ENCODE measurements around the gene FUOM.

FUOM gene

DNA sequence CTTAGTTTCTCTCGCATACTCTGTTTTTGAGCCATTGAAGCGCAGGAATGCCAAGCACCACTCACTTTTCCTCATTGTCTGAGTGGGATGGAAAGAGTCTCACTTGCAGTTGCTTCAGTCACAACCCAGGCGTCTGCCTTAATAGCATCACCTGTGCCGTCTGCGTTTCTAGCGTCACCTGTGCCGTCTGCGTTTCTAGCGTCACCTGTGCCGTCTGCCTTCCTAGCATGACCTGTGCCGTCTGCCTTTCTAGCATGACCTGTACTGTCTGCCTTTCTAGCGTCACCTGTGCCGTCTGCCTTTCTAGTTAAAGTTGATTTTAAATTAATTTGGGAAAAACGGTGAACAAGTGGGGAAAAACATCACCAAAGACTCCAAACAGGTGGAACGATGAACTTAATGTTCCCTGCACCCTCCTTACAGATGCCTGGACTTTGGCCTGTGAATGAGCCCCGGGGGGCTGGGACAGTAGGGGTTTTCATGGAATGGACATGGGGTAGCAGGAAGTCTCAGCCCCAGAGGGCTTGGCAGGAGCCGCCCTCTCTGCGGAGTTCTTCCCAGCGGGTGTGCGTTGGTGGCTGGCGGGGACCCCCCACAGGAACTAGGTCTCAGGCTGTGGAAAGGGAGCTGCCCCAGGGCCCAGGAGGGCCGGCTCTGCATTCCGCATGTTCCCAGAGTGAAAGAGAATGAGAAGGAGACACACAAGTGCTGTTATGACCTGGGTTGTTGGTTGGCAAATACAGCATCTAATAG lies 45.6 kb downstream of the FUOM start:
- no peak for DNase-seq (ENCODE audit: low read depth, low spot score)

DNA sequence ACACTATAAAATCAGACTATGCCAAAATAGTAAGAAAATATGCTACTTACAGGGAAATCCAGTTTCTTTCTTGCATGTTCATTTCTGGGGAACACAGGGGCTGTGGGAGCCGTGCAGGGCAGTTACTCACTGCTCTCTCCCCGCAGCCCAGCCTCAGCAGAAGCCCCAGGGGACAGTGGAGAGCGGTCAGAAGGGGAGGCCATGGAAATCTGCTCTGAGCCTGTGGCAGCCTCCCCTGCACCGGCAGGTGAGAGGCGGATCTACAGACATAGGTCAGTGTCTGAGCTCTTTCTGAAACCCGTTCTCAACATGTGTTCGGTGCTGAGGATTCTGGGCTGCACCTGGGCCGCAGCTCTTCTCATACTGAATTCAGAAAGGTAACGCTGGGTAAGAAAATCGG lies 46.2 kb downstream of the FUOM start:
- DNase-seq (ENCODE audit: low read depth, low spot score): no peak

DNA sequence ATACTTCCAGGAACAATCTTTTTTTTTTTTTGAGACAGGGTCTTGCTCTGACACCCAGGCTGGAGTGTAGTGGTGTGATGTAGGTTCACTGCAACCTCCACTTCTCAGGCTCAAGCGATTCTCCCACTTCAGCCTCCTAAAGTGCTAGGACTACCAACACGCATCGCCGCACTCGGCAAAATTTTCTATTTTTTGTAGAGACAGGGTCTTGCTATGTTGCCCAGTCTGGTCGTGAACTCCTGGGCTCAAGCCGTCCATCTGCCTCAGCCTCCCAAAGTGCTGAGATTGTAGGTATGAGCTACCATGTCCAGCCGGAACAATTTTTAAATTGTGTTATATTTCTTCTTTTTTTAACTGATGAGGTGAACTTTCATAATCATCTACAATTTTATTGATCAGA lies 47.0 kb downstream of the FUOM start:
- no peak for DNase-seq (ENCODE audit: low read depth, low spot score)

DNA sequence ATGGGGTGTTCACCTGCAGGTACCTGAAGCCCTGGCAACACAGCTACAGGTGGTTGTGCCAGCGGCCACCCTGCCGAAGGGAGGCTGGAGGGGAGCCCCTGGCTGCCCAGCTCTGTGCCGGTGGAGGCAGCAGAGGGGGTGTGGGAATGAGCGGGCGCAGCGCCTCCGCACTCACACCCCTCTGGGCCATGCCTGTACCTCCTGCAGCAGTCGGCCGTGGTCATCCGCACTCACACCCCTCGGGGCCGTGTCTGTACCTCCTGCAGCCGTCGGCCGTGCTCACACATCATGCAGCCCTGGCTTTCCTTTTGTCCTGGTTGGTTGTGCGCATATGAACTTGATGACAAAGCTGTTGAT lies 47.4 kb downstream of the FUOM start:
- DNase-seq (ENCODE audit: low read depth, low spot score): no peak

DNA sequence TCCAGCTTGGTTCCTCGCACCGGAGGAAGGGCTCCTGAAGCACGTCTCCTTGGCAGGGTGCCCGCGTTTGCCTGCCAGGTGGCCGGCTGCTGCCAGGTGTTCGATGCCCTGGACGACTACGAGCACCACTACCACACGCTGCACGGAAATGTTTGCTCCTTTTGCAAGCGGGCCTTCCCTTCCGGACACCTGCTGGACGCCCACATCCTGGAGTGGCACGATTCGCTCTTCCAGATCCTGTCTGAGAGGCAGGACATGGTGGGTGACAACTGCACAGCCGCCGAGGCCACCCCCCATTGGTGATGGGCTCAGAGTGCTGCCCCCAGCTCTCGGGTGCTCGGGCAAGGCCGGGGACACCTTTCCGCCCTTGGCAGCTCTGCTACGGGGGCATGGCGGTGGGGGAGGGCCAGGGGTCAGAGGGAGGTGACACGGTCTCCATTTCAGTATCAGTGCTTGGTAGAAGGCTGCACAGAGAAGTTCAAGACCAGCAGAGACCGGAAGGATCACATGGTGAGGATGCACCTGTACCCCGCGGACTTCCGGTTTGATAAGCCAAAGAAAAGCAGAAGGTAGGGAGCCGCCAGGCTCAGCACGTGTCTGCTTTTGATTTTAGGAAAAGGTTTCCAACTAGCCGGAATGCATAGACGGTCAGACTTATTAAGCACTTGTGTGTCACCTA lies 48.0 kb downstream of the FUOM start:
- DNase-seq (ENCODE audit: low read depth, low spot score): no peak

DNA sequence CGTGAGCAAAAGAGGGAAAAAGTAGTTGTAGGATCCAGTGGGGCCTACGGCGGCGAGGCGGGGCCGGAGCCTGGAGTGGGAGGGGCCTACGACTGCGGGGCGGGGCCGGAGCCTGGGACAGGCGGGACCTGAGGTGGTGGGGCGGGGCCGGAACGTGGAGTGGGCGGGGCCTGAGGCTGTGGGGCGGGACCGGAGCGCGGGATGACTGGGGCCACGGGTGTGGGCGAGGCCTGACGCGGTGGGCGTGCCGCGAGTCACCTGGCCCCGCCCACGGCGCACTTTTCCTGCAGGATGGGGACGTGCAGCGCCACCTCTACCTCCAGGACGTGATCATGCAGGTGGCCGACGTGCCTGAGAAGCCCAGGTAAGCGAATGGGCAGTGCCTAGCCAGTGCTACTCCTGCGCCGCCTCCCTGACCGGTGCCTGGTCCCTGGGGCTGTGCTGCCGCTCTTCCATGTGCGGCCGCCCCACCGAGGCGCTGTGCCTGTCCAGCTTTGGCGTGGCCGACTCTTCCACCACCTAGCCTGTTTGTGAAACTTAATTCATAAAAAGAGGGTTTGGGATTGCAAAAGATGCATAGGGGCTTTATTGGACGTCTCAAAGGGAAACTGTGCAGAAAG lies 48.6 kb downstream of the FUOM start:
- peak; percentile 83 for DNase-seq (ENCODE audit: low read depth, low spot score)

DNA sequence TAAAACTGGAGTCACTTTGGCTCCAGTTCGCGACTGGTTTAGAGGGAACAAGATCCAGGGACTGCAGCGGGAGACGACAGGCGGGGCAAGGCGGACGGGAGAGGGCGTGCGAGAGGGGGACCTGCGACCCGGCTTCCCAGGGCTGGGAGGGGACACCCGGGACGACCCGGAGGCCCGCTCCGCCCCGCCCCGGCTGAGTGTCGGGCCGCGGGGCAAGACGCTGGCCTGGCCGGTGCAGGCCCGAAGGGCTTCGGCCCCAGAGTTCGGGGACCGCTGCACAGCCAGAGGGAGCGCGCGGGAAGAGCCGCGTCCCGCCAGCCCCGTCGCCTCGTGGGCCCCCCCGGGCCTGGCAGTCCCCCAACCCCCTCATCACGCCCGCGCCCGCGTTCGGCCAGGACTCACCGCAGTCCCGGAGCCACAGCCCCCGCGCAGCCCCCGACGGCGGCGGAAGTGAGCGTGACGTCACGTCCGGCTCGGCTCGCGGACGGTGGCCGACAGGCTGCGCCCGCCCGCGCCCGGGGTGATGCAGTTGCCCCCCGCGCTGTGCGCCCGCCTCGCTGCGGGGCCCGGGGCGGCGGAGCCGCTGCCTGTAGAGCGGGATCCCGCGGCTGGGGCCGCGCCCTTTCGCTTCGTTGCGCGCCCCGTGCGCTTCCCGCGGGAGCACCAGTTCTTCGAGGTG lies 49.3 kb downstream of the FUOM start, which contains the start of the genes TUBGCP2 and ZNF511:
TSS of gene TUBGCP2 (minus strand) at position 452 of the 679 bp plus-strand sequence. CDS start 5,931 bp downstream, outside the sequence.
TSS of gene ZNF511 (plus strand) at position 494 of the 679 bp plus-strand sequence. CDS start at position 524, 30 bp downstream.
- peak; percentile 79 for DNase-seq (ENCODE audit: low read depth, low spot score)

DNA sequence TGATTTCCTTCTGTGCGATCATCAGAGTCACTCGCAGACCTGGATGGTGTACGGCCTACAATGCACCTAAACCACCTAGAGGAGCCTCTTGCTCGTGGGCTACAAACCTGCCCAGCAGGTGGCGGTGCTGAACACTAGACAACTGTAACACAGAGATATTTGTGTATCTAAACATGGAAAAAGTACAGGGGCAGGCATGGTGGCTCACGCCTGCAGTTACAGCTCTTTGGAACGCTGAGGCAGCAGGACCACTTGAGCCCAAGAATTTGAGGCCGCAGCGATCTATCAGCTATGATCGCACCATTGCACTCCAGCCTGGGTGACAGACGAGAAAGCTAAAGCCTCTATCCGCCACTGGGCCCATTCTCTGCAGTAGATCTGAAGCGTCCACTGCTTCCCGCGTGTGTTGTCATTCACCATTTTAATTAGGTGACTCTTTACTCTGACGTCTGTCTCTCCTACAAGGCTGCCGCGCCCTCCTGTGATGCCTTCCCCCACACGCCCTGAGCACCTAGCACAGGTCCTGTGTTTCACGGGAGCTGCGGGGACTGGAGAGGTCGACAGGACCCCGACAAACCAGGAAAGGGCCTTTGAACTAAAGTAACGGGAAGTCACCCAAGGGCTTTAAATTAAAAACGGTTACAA lies 49.9 kb downstream of the FUOM start:
- peak; percentile 66 for DNase-seq (ENCODE audit: low read depth, low spot score)

DNA sequence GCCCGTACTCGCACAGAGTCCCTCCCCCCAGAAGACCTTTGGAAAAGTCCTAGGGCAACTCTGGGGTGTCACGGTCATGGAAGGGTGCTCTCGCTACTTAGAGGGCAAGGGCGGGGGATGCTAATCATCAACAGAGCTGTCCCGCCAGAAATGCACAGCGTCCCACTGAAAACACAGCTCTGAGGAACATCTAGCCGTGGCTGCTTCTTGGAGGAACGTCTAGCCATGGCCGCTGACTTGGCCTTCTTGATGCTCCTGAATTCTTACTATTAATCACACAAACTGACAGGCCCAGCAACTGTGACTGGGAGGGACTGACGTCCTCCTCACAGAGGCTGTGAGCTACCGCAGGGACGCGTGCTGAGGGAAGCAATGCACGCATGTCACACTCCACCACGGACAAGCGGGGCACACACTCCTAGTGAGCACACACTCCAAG lies 50.9 kb downstream of the FUOM start:
- no peak for DNase-seq (ENCODE audit: low read depth, low spot score)

DNA sequence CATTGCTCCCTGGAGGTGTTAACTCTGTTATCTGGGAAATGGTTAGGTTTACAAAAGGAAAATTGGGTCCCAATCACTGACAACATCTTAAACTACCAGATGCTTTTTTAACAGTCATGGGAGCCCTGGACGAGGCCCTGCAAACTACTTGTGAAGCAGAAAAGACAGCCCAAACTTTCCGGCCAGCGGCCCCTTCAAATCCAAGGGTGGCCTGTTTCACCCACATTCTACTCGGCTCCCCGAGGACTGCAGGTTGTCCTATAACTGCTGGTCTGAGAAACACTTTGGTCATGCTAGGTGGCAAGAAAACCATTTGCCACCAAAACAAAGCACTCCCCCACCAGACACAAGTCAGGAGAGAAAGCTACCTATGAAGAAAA lies 51.7 kb downstream of the FUOM start:
- DNase-seq (ENCODE audit: low read depth, low spot score): no peak

Measured in activated naive CD8-positive, alpha-beta T cell treated with anti-CD3 and anti-CD28 coated beads, Interleukin-2, amount 50 U/mL, for 16 hours (primary cell).